PC-9 (cell line): ENCODE results near the gene TCF20.

ENCODE experiments used
- EZH2 ChIP-seq: fragments of 200-600 bp; sonication (generic); IDR thresholded peaks from 2 replicates; pipeline ENCODE4 v1.8.0; 2017; ENCODE audit warnings: antibody characterized with exemption, low read depth
- TF ChIP-seq, protein P1 (sequence below): fragments of 200-600 bp; sonication (generic); conservative IDR thresholded peaks from 2 replicates; pipeline ENCODE4 v1.6.1; 2017; ENCODE audit warnings: mixed run types, antibody characterized with exemption, mild to moderate bottlenecking, moderate library complexity

GRCh38 chr22:42282252-42282942 lies 11.9 kb upstream of the TCF20 start:
- TF ChIP-seq, protein P1, sequence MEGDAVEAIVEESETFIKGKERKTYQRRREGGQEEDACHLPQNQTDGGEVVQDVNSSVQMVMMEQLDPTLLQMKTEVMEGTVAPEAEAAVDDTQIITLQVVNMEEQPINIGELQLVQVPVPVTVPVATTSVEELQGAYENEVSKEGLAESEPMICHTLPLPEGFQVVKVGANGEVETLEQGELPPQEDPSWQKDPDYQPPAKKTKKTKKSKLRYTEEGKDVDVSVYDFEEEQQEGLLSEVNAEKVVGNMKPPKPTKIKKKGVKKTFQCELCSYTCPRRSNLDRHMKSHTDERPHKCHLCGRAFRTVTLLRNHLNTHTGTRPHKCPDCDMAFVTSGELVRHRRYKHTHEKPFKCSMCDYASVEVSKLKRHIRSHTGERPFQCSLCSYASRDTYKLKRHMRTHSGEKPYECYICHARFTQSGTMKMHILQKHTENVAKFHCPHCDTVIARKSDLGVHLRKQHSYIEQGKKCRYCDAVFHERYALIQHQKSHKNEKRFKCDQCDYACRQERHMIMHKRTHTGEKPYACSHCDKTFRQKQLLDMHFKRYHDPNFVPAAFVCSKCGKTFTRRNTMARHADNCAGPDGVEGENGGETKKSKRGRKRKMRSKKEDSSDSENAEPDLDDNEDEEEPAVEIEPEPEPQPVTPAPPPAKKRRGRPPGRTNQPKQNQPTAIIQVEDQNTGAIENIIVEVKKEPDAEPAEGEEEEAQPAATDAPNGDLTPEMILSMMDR, result no peak
- TF ChIP-seq EZH2, result no peak
